ENCODE results near the gene B3GNT3.

Gene B3GNT3

GRCh38 chr19:17860993-17861360 lies 66.0 kb downstream of the B3GNT3 start:
- no peak for DNase-seq (ENCODE audit: low read depth in 2 of 2)

GRCh38 chr19:17861542-17862402 lies 66.8 kb downstream of the B3GNT3 start:
- no peak for DNase-seq (ENCODE audit: low read depth in 2 of 2)

GRCh38 chr19:17862711-17863519 lies 68.0 kb downstream of the B3GNT3 start:
- DNase-seq (ENCODE audit: low read depth in 2 of 2): no peak

Measured in stimulated activated CD4-positive, alpha-beta T cell treated with anti-CD3 and anti-CD28 coated beads, Interleukin-12 subunit alpha, Interleukin-12 subunit beta, amount 100 ng/mL, for 24 hours (primary cell).